Stimulated activated CD4-positive, alpha-beta T cell treated with anti-CD3 and anti-CD28 coated beads, TNF-alpha, amount 100 ng/mL, for 4 hours (primary cell): ENCODE results near the gene NECAB3.

Source experiments
- DNase-seq, 3 experiments: peaks; one replicate each; pipeline ENCODE4 v3.0.0-alpha.2; 2020; ENCODE audit warnings: low read depth in 3 of 3

The NECAB3 gene

DNA sequence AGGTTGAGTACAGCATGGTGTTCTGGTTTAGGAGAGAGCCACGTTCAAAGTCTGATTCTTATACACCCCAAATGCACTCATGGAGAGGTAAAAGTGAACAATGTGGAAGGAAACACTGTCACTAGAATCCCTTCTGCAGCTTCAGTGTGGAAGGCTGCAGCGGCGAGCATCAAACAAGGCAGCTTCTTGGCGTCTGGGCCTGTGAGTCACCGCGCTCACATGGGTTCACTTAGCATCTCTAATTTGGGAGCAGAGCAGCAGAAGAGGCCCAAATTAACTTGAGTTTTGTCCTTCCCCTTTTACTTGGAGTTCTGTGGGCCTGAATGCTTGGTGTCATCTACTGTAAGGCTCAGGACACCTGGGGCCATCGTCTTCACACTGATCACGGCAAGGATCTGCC, 22.9 kb upstream of the NECAB3 start:
- DNase-seq: no peak

DNA sequence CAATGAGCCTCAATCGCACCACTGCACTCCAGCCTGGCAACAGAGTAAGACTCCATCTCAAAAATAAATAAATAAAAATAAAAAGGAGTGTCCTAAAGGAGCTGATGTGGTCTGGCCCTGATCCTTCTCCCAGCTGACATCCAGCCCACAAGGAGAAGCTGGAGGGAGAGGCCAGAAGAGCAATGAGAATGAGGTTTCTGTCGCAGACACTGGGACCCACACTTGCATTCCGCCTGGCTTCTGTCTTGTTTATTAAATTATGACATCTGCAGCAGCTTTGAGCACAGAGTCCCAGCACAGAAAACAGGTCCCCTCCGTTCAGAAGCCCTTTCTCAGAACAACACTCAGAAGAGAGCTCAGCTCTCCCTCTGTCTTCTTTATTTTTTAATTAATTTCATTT, 22.2 kb upstream of the NECAB3 start:
- no peak for DNase-seq

DNA sequence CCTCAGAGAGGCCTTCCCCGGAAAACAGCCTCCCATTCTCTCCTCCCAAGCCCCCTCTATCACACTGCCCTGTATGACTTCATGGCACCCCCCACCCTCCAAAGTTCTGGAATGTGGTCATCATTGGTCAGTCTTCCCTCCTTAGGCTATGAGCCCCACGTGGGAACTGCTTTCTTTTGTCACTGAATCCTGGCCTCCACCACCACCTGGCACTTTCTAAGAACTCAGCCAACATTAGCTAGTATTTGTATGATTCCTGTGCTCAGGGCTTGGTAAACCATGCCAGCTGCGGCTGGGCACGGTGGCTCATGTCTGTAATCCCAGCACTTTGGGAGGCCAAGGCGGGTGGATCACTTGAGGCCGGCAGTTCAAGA, 20.4 kb upstream of the NECAB3 start:
- DNase-seq: no peak

DNA sequence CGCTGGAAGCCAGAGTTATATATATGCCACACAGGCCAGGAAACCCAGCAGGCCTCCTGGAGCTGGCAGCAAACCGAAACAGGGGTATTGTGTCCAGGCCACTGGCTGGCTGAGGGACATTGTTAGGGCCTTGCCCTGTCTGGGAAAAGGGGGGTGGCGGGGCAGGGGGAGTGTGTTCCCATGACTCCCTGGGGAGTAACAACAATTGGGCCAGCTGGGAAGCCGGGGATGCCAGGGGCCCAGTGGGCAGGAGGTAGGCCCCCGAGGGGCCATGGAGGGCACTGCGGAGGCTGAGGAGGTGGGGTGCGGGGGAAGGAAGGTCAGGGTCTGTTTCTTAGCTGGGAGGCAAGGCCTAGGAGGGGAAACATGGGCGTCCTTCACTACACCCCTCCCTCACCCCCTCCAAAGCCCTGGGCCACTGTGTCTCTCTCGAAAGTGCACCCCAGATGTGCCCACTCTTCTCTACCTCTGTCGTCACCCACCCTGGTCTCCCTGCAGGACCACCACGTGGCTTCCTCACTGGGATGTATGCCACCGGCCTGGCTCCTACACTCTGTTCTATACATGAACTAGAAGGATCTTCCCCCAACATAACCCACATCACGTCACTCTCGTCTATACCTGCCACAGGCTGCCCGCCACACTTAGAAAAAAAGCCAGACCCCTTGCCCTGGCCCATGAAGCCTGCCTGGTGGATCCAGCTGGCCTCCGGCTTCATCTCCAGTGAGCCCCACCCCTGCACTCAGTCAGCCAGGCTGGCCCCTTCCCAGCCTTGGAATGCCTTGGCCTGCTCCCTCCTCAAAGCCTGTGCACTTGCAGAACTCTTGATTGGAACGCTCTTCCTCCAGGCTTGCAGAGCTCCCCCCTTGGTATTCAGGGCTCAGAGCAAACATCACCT, 19.8 kb upstream of the NECAB3 start:
- DNase-seq: no peak

DNA sequence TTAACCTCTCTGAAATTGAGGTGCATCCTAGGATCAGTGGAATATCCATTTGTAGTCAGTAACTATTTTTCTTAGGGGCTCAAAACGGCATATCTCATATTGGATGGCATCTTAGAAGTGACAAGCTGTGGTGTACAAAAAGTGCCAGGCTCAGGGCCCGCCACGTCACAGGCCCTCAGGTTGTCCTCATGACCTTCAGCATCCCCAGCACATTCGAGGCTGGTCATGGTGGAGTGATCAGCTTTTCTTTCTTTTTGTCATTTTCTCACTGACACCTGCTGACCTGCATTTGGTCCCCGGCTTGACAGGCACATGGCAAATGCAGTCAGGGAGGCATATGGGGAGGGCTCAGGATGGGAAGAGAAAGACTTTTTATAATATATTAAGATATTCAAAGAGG, 19.1 kb upstream of the NECAB3 start:
- no peak for DNase-seq

DNA sequence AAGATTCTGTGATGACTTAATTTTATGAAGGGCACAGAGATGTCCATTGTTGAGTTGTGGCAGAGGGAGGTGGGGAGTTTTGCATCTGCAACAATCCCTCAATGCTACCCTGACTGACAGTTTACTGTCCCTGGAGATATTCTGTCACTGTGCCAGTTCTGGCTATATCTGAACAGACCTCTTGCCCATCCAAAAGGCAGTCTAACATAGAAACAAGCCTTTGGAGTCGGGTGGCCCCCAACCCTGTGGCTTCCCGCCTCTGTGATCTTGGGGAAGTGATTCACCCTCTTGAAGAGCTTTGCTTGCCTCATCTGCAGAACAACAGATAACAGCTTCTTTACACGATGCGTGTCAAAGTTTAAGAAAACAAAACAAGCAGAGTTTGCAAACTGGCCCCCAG, 15.7 kb upstream of the NECAB3 start:
- no peak for DNase-seq

DNA sequence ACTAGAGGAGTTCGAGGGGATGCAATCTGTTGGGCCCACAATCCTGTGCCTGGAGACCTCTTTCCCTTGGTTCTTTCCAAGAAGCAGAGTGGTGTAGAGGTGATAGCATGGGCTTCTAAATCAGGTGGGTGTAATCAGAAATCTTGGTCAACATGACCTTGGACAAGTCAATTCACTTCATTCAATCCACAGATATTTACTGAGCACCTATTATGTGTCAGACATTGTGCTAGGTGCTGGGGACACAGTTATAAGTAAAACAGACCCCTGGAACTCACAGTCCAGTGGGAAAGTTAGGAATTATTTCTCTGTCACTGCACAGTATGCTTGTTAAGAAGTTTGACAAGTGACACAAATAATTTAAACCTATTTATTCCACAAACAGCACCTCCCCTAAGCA, 15.3 kb upstream of the NECAB3 start:
- DNase-seq: no peak

DNA sequence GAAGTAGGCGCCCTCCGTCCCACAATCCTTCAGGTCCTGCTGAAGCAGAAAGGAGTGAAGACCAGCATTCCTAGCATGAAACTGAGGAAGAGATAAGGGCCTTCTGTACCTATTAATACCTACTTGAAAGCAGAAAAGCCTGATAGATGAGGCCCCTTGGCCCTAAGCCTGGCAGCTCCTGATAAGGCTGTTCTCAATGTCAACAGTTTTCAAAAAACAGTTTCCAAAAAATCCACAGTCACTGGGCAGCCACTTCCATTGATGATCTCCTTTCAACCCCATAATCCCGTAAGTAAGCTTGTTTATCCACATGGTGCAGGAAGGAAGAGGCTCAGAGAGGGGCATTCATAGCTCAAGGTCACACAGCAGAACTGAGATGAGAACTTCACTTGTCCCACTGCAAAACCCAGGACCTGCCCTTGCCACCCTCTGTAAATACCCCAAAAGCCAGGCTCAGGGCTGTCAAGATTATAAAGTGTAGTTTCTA, 14.8 kb upstream of the NECAB3 start:
- DNase-seq: no peak

DNA sequence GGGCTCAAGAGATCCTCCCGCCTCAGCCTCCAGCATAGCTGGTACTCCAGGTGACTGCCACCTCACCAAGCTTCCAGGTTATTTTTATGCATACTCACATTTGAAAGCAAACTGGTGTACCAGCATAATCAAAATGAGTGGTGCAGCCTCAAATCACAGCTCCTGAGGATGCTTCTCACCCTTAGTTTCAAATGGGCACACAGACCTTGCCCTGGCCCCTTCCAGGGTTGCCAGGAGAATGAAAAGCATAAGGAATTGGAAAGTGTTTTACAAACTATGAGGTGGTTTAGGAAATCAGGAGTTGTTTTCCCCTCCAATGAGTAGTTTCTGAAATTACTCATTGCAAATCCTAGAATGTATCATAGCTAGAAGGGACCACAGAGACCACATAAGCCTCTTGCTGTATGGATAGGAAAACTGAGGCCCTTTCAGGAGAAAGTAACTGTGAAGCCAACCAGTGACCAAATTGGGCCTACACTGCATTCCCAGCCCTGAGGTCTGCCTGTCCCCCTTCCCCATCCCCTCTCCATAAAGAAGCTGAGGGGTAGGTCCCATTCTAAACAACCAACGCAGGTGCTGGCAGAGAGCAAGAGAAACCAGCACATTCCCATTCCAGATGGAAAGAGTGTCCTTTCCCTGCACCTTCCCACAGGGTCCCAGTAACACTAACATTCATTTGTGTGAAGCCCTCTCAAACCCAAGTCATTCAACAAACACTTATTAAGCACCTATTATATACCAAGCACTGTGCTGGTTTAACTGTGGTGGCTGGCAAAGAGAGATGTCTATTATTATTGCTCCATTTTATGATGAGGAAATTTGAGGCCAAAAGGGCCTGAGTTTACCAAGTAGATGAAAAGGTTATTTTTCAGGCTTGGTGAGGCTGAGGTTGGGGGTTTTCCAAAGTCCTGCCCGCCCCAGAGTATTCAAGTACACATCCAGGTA, 14.0 kb upstream of the NECAB3 start:
- no peak for DNase-seq

DNA sequence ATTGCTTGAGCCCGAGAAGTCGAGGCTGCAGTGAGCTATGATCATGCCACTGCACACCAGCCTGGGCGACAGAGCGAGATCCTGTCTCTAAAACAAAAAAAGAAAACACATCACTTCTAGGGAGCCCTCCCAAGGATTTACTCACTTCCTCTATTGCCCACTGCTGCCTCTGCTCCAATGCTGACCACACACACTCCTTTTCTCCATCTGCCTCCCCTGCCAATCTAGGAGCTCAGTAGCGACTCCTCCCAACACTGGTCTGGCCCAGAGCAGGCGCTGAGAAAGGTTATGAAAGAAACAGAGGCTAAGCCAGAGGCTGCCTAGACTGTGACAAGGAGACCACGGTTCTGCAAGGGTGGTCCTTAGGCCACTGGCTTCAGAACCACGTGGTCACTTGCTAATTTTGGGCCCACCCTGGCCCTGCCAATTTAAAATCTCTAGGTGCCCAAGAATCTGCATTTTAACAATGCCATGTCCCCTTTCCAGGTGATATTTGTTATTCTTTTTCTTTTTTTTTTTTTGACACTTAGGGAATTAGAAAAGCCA, 13.2 kb upstream of the NECAB3 start:
- DNase-seq: no peak

DNA sequence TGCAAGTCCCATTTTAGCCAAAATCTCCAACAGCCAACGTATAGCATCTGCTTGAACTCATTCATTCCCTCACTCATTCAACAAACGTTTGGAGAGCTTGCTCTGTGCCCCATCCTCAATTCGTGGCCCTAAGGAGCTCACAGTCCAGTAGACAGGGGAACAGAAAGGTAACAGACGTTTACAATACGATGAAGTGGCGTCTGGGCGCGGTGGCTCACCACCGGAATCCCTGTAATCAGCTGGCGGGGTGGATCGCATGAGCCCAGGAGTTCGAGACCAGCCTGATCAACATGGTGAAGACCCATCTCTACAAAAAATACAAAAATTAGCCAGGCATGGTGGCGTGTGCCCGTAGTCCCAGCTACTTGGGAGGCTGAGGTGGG, 12.7 kb upstream of the NECAB3 start:
- DNase-seq: no peak

DNA sequence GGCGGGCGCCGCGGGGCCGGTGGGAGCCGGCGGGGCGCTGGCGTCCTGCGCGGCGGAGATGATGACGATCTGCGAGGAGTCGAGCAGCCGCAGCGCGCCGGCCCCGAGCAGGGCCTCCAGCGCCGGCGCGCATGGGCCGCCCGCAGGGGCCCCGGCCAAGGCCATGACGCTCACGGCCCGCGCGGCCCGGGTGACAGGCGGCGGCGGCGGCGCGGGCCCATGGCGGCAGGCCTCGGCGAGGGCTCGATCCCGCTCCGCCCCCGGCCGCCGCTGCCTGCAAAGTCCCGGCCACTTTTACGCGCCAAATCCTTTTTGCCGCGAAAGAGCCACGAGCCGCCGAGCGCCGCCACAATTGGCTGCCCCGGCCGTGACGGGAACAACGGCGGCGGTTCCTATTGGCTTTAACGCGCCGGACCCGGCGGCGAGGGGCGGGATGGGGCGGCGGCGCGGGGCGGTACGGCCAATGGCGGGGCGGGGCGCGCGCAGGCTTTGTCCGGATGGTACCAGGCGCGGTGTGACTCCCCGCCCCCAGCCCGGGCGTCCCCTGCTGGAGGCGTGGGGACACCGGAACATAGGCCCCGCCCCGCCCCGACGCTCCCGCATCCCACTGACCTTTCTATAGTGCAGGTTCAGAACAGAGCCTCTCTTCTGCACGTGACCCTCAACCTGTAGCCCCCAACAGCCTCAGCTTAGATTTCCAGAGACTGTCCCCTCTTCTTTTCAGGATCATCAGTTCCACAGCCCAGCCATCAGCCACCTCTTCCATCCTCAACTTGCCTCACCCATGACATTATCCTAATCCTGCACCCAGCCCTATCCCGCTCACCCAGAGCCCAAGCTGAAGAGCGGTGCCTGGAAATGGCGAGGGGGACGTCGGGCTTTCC, 12.1 kb upstream of the NECAB3 start, which contains the start of gene E2F1:
E2F1 (minus strand) TSS at position 286 of the 884 bp plus-strand sequence; CDS start at position 165, 121 bp downstream.
- DNase-seq: peak; percentile 87 to 96 (median 89)

DNA sequence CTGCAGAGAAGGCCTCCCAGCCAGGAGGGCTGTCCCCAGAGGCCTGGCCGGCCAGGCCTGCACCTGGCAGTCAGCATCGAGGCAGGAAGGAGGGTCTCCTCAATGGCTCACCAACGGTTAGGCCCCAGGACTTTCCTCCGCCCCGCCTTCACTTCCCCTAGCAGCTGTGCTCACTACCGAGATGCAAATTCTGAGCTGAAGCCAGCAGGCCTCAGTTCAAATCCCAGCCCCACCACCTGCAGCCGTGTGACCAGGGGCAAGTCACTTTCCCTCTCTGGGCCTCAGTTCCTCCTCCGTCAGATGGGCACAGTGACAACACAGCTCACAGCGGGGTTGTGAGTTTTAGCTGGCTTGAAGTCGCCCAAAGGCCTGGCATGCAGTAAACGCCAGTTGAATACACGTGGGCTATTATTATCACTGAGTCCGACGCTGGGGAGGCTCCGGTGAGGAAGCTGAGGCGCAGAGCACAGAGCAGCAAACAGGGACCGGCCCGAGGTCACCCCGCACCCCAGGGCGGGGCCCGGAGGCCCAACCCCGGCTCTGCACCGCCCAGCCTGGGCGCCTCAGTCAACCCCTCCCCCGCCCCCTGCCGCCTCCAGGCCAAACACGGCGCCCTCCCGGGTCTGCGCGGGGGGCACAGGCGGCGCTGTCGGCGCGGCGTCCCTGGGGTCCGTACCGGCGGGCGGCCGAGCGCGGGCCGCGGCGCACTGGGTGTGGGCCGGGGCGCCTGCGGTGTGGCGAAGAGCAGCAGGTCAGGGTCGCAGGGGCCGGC, 11.3 kb upstream of the NECAB3 start:
- DNase-seq: peak in 1 of 3 experiments; percentile 50

DNA sequence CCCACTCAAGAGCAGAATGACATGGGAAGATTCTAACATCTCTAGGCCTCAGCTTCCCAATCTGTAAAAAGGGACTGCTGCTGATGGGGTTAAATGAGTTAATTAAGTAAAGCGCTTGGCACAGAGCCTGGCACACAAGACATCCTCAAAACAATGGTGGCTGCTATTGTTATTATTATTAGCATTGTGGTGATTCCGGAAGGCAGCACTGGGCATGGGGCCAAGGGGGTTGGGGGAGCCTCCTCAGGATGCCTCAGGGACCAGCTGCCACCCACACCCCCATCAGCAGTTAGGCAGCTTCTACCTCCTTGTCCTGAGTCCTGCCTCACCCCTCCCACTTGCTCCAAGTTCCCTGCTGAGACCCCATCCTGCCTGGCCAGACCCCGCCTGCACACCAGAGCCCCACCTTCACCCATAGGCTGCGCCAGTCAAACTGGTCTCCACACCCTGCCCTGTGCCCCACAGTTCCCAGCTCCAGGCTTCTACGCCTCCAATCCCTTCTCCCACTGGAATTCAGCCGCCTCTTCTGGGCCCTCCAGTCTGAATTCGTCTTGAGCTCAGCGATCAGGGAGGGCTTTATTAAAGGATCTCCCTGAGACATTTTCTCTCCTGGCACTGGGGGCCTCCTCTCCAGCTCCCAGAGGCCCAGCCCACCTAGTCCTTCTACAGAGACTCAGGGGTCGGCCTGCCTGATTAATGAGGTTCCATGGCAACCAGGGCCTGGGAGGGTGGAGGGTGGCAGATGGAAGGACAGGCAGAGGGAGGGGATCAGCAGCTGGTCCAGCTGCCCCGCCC, 10.5 kb upstream of the NECAB3 start:
- no peak for DNase-seq

DNA sequence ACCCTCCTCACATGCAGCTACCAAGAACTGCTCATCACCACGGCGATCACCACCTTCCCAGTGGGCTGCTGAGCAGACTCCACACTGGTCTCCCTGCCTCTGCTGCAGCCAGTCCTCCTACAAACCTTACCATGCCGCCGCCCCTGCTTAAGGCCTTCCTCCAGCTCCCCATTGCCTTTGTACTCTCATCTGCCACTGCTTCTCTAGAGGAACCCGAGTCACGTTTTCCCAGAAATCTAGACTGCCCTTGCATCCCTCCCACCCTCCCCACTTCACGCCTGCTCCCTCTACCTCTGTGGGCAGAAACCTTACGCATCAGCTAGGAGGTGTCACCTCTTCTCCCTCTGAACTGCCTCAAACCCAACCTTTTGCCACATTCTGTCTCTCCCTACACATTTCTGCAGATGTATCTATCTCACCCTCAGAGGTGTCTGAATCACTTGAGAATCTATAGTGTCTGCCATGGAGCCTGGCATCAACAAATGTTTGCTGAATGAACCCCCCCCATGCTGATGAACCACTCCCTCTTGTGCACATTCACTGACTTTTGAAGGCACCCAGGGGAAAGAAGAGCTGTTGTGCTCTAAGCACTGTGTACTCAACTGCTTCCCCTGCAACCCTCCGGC, 7.6 kb upstream of the NECAB3 start:
- DNase-seq: no peak

DNA sequence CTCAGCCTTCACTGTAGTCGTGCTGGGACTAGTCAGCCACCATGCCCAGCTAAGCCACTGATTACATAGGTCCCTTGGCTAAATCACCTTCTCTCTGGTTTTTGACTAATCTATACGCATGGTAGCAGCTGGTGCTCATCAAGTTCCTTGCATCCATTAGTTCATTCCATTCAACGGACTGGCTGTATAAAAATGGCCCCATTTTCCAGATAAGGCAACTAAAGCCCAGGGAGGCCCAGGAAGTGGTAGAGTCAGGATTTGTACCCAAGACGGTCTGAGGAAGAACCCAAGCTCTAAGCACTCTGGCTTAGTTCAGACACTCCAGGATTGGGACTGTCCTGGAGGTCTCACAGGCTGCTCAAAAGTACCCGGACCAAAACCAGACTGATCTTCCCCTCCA, 7.1 kb upstream of the NECAB3 start:
- no peak for DNase-seq

DNA sequence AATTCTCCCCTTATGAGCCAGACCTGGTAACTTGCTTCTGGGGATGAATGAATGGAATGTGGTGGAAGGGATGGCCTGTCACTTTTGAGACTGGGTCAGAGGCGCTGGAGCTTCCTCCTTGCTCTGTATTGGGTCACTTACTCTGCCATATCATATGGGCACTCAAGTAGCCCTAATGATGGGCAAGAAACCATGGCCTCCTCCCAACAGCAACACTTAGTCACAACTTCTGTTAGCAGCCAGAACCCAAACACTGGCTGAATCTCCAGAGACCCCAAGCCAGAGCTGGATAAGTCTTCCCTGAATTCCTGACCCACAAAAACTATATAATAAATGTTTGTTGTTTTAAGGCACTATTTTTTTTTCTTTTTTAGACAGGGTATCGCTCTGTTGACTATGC, 6.5 kb upstream of the NECAB3 start:
- no peak for DNase-seq

DNA sequence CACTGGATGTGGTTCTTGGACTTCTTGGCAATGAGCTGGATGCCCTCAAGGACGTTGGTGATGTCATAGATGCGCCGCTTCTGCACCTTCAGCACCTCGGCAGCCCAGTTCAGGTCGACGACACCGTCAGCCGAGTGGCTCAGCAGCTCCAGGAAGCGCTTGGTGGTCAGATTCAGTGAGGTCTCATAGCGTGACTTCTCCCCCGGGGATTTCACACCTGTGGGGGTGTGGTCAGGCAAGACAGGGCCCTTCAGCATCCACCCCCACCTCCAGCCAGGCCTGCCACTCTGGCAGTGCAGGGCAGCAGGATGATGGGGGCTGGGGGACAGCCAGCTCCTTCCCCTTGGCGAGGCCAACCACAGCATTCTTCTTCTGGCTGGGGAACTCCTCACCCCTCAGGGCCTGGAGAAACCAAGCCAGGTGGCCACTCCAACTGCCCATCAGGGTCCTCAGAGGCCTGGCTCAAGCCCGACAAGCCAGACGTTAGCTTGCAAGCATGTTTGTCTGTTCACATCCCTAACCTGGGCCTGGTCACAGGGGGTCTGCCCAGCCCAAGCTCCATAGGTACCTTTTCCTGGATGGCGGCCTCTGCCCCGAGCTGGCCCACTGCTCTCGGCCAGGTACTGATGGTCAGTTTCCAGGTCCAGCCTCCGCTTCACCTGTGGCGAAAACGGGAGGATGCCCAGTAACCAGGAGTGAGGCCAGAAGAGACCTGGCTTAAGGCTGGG, 5.7 kb upstream of the NECAB3 start:
- DNase-seq: no peak
